Measurements from ENCODE around the gene RGCC. TPM values are rescaled to one million over a fixed set of nuclear protein-coding genes. Genes with fewer than 3 reads are reported as not detected.

Gene RGCC
- total and polyA plus RNA-seq, 5 donors from 2014 or later: 101 to 370 (median 140) TPM

GRCh38 chr13:41506312-41506711 is 49.0 kb downstream of the RGCC start:
- DNase-seq (no peak), ATAC-seq (ENCODE audit: low read depth in 2 of 2) (no peak)
- no peak overlapping the region for H3K4me3 Mint-ChIP-seq
- H3K4me1 ChIP-seq (ENCODE audit: control insufficient read depth, insufficient read depth, low read length, poor library complexity, severe bottlenecking): peaks cover 19% of the 10 kb centered on the region
- no peaks in the 10 kb centered on the region for H3K9me3 ChIP-seq (ENCODE audit: control insufficient read depth in 2 of 2, low read length in 2 of 2)
- no peak overlapping the region for H3K4me3 ChIP-seq (ENCODE audit: low read depth, low read length)
- no peak overlapping the region for H3K27ac Mint-ChIP-seq
- H3K9me3 Mint-ChIP-seq: peaks cover 0 to 5% (median 2%) of the 10 kb centered on the region in 7 donors
- H3K36me3 ChIP-seq (ENCODE audit: control insufficient read depth, insufficient read depth, low read length): no peaks in the 10 kb centered on the region
- peaks cover 4% of the 10 kb centered on the region for H3K27me3 Mint-ChIP-seq
- peaks cover 7 to 26% (median 17%) of the 10 kb centered on the region in 4 donors for H3K4me1 Mint-ChIP-seq
- no peak overlapping the region for H3K27ac ChIP-seq (ENCODE audit: insufficient read depth, low read length, poor library complexity, severe bottlenecking)
- peaks cover 4% of the 10 kb centered on the region for H3K36me3 Mint-ChIP-seq
- H3K27me3 ChIP-seq (ENCODE audit: control insufficient read depth, insufficient read depth, low read length): no peaks in the 10 kb centered on the region

- no peak overlapping the region for H3K27ac Mint-ChIP-seq
- ATAC-seq (ENCODE audit: low read depth in 2 of 2): no peak
Measured at GRCh38 chr13:41509971-41510370, 52.6 kb downstream of the RGCC start.

GRCh38 chr13:41511827-41512226 is 54.5 kb downstream of the RGCC start:
- H3K36me3 ChIP-seq (ENCODE audit: control insufficient read depth, insufficient read depth, low read length): no peaks in the 10 kb centered on the region
- Mint-ChIP-seq H3K27ac (no peak overlapping the region), H3K9me3 (peaks cover 0 to 1% (median 0%) of the 10 kb centered on the region in 7 donors), H3K4me3 (no peak overlapping the region), H3K27me3 (peaks cover 4% of the 10 kb centered on the region), H3K36me3 (no peaks in the 10 kb centered on the region), H3K4me1 (peaks cover 0 to 3% (median 0%) of the 10 kb centered on the region in 4 donors)
- H3K4me3 ChIP-seq (ENCODE audit: low read depth, low read length): no peak overlapping the region
- H3K27ac ChIP-seq (ENCODE audit: insufficient read depth, low read length, poor library complexity, severe bottlenecking): no peak overlapping the region
- H3K27me3 ChIP-seq (ENCODE audit: control insufficient read depth, insufficient read depth, low read length): no peaks in the 10 kb centered on the region
- H3K4me1 ChIP-seq (ENCODE audit: control insufficient read depth, insufficient read depth, low read length, poor library complexity, severe bottlenecking): no peaks in the 10 kb centered on the region
- no peaks in the 10 kb centered on the region for H3K9me3 ChIP-seq (ENCODE audit: control insufficient read depth in 2 of 2, low read length in 2 of 2)
- DNase-seq: no peak
- ATAC-seq (ENCODE audit: low read depth in 2 of 2): no peak

More at GRCh38 chr13:41509971-41510370, 52.6 kb downstream of the RGCC start:
- no peak for DNase-seq
- Histone ChIP-seq H3K27ac (ENCODE audit: insufficient read depth, low read length, poor library complexity, severe bottlenecking) (no peak overlapping the region), H3K36me3 (ENCODE audit: control insufficient read depth, insufficient read depth, low read length) (no peaks in the 10 kb centered on the region), H3K4me1 (ENCODE audit: control insufficient read depth, insufficient read depth, low read length, poor library complexity, severe bottlenecking) (no peaks in the 10 kb centered on the region), H3K27me3 (ENCODE audit: control insufficient read depth, insufficient read depth, low read length) (no peaks in the 10 kb centered on the region), H3K9me3 (ENCODE audit: control insufficient read depth in 2 of 2, low read length in 2 of 2) (no peaks in the 10 kb centered on the region), H3K4me3 (ENCODE audit: low read depth, low read length) (no peak overlapping the region)
- Mint-ChIP-seq H3K36me3 (no peaks in the 10 kb centered on the region), H3K9me3 (peaks cover 0 to 3% (median 1%) of the 10 kb centered on the region in 7 donors), H3K4me1 (peaks cover 0 to 3% (median 0%) of the 10 kb centered on the region in 4 donors), H3K4me3 (no peak overlapping the region), H3K27me3 (peaks cover 4% of the 10 kb centered on the region)

- ATAC-seq (ENCODE audit: low read depth in 2 of 2) (no peak), DNase-seq (no peak)
- H3K36me3 ChIP-seq (ENCODE audit: control insufficient read depth, insufficient read depth, low read length): no peaks in the 10 kb centered on the region
- no peak overlapping the region for H3K4me3 ChIP-seq (ENCODE audit: low read depth, low read length)
- H3K9me3 ChIP-seq (ENCODE audit: control insufficient read depth in 2 of 2, low read length in 2 of 2): no peaks in the 10 kb centered on the region
- H3K27me3 Mint-ChIP-seq: peaks cover 4% of the 10 kb centered on the region
- peaks cover 0 to 1% (median 0%) of the 10 kb centered on the region in 7 donors for H3K9me3 Mint-ChIP-seq
- no peaks in the 10 kb centered on the region for H3K4me1 ChIP-seq (ENCODE audit: control insufficient read depth, insufficient read depth, low read length, poor library complexity, severe bottlenecking)
- no peak overlapping the region for H3K27ac Mint-ChIP-seq
- no peaks in the 10 kb centered on the region for H3K36me3 Mint-ChIP-seq
- no peak overlapping the region for H3K27ac ChIP-seq (ENCODE audit: insufficient read depth, low read length, poor library complexity, severe bottlenecking)
- H3K27me3 ChIP-seq (ENCODE audit: control insufficient read depth, insufficient read depth, low read length): no peaks in the 10 kb centered on the region
- H3K4me3 Mint-ChIP-seq: no peak overlapping the region
- H3K4me1 Mint-ChIP-seq: peaks cover 0 to 3% (median 0%) of the 10 kb centered on the region in 4 donors
Measured at GRCh38 chr13:41512441-41512840, 55.1 kb downstream of the RGCC start.

- H3K36me3 Mint-ChIP-seq: no peaks in the 10 kb centered on the region
- no peak for DNase-seq
- peaks cover 0 to 3% (median 0%) of the 10 kb centered on the region in 4 donors for H3K4me1 Mint-ChIP-seq
- H3K9me3 ChIP-seq (ENCODE audit: control insufficient read depth in 2 of 2, low read length in 2 of 2): no peaks in the 10 kb centered on the region
- no peak overlapping the region for H3K4me3 Mint-ChIP-seq
- peak overlapping the region in 1 of 3 donors; percentile 56 for H3K27ac Mint-ChIP-seq
- no peaks in the 10 kb centered on the region for H3K36me3 ChIP-seq (ENCODE audit: control insufficient read depth, insufficient read depth, low read length)
- H3K27me3 ChIP-seq (ENCODE audit: control insufficient read depth, insufficient read depth, low read length): no peaks in the 10 kb centered on the region
- peaks cover 4% of the 10 kb centered on the region for H3K27me3 Mint-ChIP-seq
- no peaks in the 10 kb centered on the region for H3K4me1 ChIP-seq (ENCODE audit: control insufficient read depth, insufficient read depth, low read length, poor library complexity, severe bottlenecking)
- H3K27ac ChIP-seq (ENCODE audit: insufficient read depth, low read length, poor library complexity, severe bottlenecking): no peak overlapping the region
- ATAC-seq (ENCODE audit: low read depth in 2 of 2): no peak
- peaks cover 0 to 2% (median 0%) of the 10 kb centered on the region in 7 donors for H3K9me3 Mint-ChIP-seq
- no peak overlapping the region for H3K4me3 ChIP-seq (ENCODE audit: low read depth, low read length)
Measured at GRCh38 chr13:41513600-41513999, 56.2 kb downstream of the RGCC start.

- Mint-ChIP-seq H3K36me3 (no peaks in the 10 kb centered on the region), H3K9me3 (peaks cover 0 to 2% (median 0%) of the 10 kb centered on the region in 7 donors), H3K27ac (no peak overlapping the region), H3K4me3 (no peak overlapping the region), H3K4me1 (peaks cover 0 to 3% (median 0%) of the 10 kb centered on the region in 4 donors), H3K27me3 (peaks cover 4% of the 10 kb centered on the region)
- no peak overlapping the region for H3K27ac ChIP-seq (ENCODE audit: insufficient read depth, low read length, poor library complexity, severe bottlenecking)
- DNase-seq: no peak
- no peaks in the 10 kb centered on the region for H3K9me3 ChIP-seq (ENCODE audit: control insufficient read depth in 2 of 2, low read length in 2 of 2)
- no peak for ATAC-seq (ENCODE audit: low read depth in 2 of 2)
- no peaks in the 10 kb centered on the region for H3K4me1 ChIP-seq (ENCODE audit: control insufficient read depth, insufficient read depth, low read length, poor library complexity, severe bottlenecking)
- no peaks in the 10 kb centered on the region for H3K27me3 ChIP-seq (ENCODE audit: control insufficient read depth, insufficient read depth, low read length)
- no peaks in the 10 kb centered on the region for H3K36me3 ChIP-seq (ENCODE audit: control insufficient read depth, insufficient read depth, low read length)
- H3K4me3 ChIP-seq (ENCODE audit: low read depth, low read length): no peak overlapping the region
Measured at GRCh38 chr13:41514853-41515395, 57.6 kb downstream of the RGCC start.

GRCh38 chr13:41515491-41516139 is 58.3 kb downstream of the RGCC start:
- ATAC-seq (ENCODE audit: low read depth in 2 of 2): no peak

GRCh38 chr13:41516166-41516565 is 58.8 kb downstream of the RGCC start:
- Mint-ChIP-seq H3K27ac (no peak overlapping the region), H3K9me3 (peaks cover 0 to 2% (median 0%) of the 10 kb centered on the region in 7 donors), H3K4me3 (no peak overlapping the region), H3K4me1 (peaks cover 0 to 3% (median 0%) of the 10 kb centered on the region in 4 donors), H3K36me3 (no peaks in the 10 kb centered on the region), H3K27me3 (no peaks in the 10 kb centered on the region)
- DNase-seq (no peak), ATAC-seq (ENCODE audit: low read depth in 2 of 2) (no peak)
- no peak overlapping the region for H3K4me3 ChIP-seq (ENCODE audit: low read depth, low read length)
- no peaks in the 10 kb centered on the region for H3K9me3 ChIP-seq (ENCODE audit: control insufficient read depth in 2 of 2, low read length in 2 of 2)
- no peaks in the 10 kb centered on the region for H3K36me3 ChIP-seq (ENCODE audit: control insufficient read depth, insufficient read depth, low read length)
- no peak overlapping the region for H3K27ac ChIP-seq (ENCODE audit: insufficient read depth, low read length, poor library complexity, severe bottlenecking)
- no peaks in the 10 kb centered on the region for H3K27me3 ChIP-seq (ENCODE audit: control insufficient read depth, insufficient read depth, low read length)
- H3K4me1 ChIP-seq (ENCODE audit: control insufficient read depth, insufficient read depth, low read length, poor library complexity, severe bottlenecking): no peaks in the 10 kb centered on the region

More at GRCh38 chr13:41515491-41516139, 58.3 kb downstream of the RGCC start:
- H3K4me1 ChIP-seq (ENCODE audit: control insufficient read depth, insufficient read depth, low read length, poor library complexity, severe bottlenecking): no peaks in the 10 kb centered on the region
- no peaks in the 10 kb centered on the region for H3K9me3 ChIP-seq (ENCODE audit: control insufficient read depth in 2 of 2, low read length in 2 of 2)
- DNase-seq: no peak
- Mint-ChIP-seq H3K27me3 (peaks cover 2% of the 10 kb centered on the region), H3K27ac (no peak overlapping the region), H3K9me3 (peaks cover 0 to 2% (median 0%) of the 10 kb centered on the region in 7 donors), H3K36me3 (no peaks in the 10 kb centered on the region), H3K4me3 (no peak overlapping the region), H3K4me1 (peaks cover 0 to 3% (median 0%) of the 10 kb centered on the region in 4 donors)
- H3K27ac ChIP-seq (ENCODE audit: insufficient read depth, low read length, poor library complexity, severe bottlenecking): no peak overlapping the region
- no peaks in the 10 kb centered on the region for H3K36me3 ChIP-seq (ENCODE audit: control insufficient read depth, insufficient read depth, low read length)
- H3K4me3 ChIP-seq (ENCODE audit: low read depth, low read length): no peak overlapping the region
- no peaks in the 10 kb centered on the region for H3K27me3 ChIP-seq (ENCODE audit: control insufficient read depth, insufficient read depth, low read length)
